DND-41 (cell line): ENCODE measurements around the gene CLPTM1L.

Experiments
- EZH2 ChIP-seq: IDR thresholded peaks from 3 replicates; pipeline ENCODE4 v1.6.1; 2012; ENCODE audit warnings: borderline replicate concordance, low read depth, mild to moderate bottlenecking, moderate library complexity, low read length, inconsistent platforms; ENCODE audit not compliant: severe bottlenecking
- TF ChIP-seq, protein P1 (sequence below): IDR thresholded peaks from 2 replicates; pipeline ENCODE4 v1.5.1; 2012; ENCODE audit warnings: borderline replicate concordance, low read length, moderate library complexity, mild to moderate bottlenecking; ENCODE audit not compliant: poor library complexity, severe bottlenecking; ENCODE audit errors: extremely low read depth

DNA sequence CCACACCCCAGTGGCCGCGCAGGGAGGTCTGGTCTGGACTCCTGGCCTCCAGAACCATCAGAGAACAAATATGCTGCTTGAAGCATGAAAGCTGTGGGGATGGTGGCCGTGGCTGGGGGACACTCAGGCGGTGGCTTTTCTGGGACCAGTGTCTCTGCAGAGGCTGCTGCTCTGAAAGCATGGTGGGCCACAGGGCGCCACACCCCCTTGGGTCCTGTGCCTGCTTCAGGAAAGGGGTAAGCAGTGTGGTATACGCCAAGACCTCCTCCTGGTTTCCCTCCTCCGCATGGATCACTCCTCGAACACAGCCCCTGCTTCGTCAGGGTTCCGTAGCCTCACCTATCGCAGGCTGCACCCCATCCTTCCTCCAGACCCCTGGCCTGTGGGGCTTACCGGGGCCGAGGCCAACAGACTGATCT is 30.3 kb downstream of the CLPTM1L start:
- TF ChIP-seq, protein P1, sequence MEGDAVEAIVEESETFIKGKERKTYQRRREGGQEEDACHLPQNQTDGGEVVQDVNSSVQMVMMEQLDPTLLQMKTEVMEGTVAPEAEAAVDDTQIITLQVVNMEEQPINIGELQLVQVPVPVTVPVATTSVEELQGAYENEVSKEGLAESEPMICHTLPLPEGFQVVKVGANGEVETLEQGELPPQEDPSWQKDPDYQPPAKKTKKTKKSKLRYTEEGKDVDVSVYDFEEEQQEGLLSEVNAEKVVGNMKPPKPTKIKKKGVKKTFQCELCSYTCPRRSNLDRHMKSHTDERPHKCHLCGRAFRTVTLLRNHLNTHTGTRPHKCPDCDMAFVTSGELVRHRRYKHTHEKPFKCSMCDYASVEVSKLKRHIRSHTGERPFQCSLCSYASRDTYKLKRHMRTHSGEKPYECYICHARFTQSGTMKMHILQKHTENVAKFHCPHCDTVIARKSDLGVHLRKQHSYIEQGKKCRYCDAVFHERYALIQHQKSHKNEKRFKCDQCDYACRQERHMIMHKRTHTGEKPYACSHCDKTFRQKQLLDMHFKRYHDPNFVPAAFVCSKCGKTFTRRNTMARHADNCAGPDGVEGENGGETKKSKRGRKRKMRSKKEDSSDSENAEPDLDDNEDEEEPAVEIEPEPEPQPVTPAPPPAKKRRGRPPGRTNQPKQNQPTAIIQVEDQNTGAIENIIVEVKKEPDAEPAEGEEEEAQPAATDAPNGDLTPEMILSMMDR = no peak
- no peak for TF ChIP-seq EZH2
